Neuronal stem cell (in vitro differentiated cells): ENCODE data around the gene RXRB.

ENCODE experiments used
- DNase-seq: peaks from one replicate; pipeline ENCODE4 v3.0.0-alpha.2; 2013; ENCODE audit warnings: low spot score
- H2AFZ ChIP-seq: one replicate; pipeline ENCODE4 v1.6.1; 2013; ENCODE audit warnings: mild to moderate bottlenecking, low read length, inconsistent platforms
- H2AK5ac ChIP-seq: 2 replicates; pipeline ENCODE4 v1.6.1; 2013; ENCODE audit warnings: low read depth, mild to moderate bottlenecking, inconsistent platforms, low read length, moderate library complexity, mixed read lengths
- H2BK120ac ChIP-seq: 2 replicates; pipeline ENCODE4 v1.6.1; 2013; ENCODE audit warnings: low read depth, mild to moderate bottlenecking, inconsistent platforms, low read length, moderate library complexity, mixed read lengths
- H2BK12ac ChIP-seq: one replicate; pipeline ENCODE4 v1.6.1; 2013; ENCODE audit warnings: low read length, inconsistent platforms
- H2BK15ac ChIP-seq: 2 replicates; pipeline ENCODE4 v1.6.1; 2013; ENCODE audit warnings: mild to moderate bottlenecking, low read length, inconsistent platforms, mixed read lengths
- H2BK5ac ChIP-seq: one replicate; pipeline ENCODE4 v1.6.1; 2013; ENCODE audit warnings: inconsistent platforms, mild to moderate bottlenecking, low read length, moderate library complexity
- H3K14ac ChIP-seq: one replicate; pipeline ENCODE4 v1.6.1; 2013; ENCODE audit warnings: low read length, inconsistent platforms
- H3K18ac ChIP-seq: 2 replicates; pipeline ENCODE4 v1.6.1; 2013; ENCODE audit warnings: low read length, inconsistent platforms
- H3K23ac ChIP-seq: 2 replicates; pipeline ENCODE4 v1.6.1; 2013; ENCODE audit warnings: low read depth, mild to moderate bottlenecking, mixed read lengths, low read length, inconsistent platforms; ENCODE audit not compliant: poor library complexity
- H3K27ac ChIP-seq: replicated peaks from 3 replicates; pipeline ENCODE4 v1.5.1; 2013; ENCODE audit warnings: low read length, inconsistent platforms
- H3K27me3 ChIP-seq, 3 experiments: 2 replicates each; pipeline ENCODE4 v1.6.1; 2013; ENCODE audit warnings: low read length in 3 of 3, mild to moderate bottlenecking in 2 of 3, inconsistent platforms in 1 of 3, low read depth in 1 of 3, mixed read lengths in 1 of 3, moderate library complexity in 1 of 3; ENCODE audit not compliant: control insufficient read depth in 3 of 3, insufficient read depth in 3 of 3
- H3K36me3 ChIP-seq, 2 donors: replicated peaks in 1 of 2; 2 replicates each; pipeline ENCODE4 v1.6.1; 2013; ENCODE audit warnings: low read length in 2 of 2; ENCODE audit not compliant: control insufficient read depth in 2 of 2, insufficient read depth in 2 of 2
- H3K4ac ChIP-seq: 2 replicates; pipeline ENCODE4 v1.6.1; 2013; ENCODE audit warnings: inconsistent platforms, mild to moderate bottlenecking, low read length, moderate library complexity
- H3K4me1 ChIP-seq, 2 donors: 1 replicate in 1 of 2; 2 replicates in 1 of 2; pipeline ENCODE4 v1.6.1; 2013; ENCODE audit warnings: low read length in 2 of 2, low read depth in 1 of 2; ENCODE audit not compliant: control insufficient read depth in 2 of 2, insufficient read depth in 1 of 2
- H3K4me2 ChIP-seq: one replicate; pipeline ENCODE4 v1.6.1; 2013; ENCODE audit warnings: mild to moderate bottlenecking, low read length, inconsistent platforms; ENCODE audit not compliant: insufficient read depth, poor library complexity, severe bottlenecking
- H3K4me3 ChIP-seq, 2 donors: 2 replicates each; pipeline ENCODE4 v1.5.1; 2013; ENCODE audit warnings: low read length in 2 of 2, mild to moderate bottlenecking in 2 of 2, inconsistent platforms in 1 of 2, moderate library complexity in 1 of 2
- H3K79me1 ChIP-seq: one replicate; pipeline ENCODE4 v1.6.1; 2013; ENCODE audit warnings: low read depth, mild to moderate bottlenecking, inconsistent platforms, low read length, moderate library complexity
- H3K9ac ChIP-seq: one replicate; pipeline ENCODE4 v1.6.1; 2013; ENCODE audit warnings: mild to moderate bottlenecking, low read depth, low read length, inconsistent platforms; ENCODE audit not compliant: poor library complexity
- H3K9me3 ChIP-seq, 2 donors: replicated peaks in 1 of 2; 2 replicates each; pipeline versions ENCODE3 to v1.6.1; 2013; ENCODE audit warnings: low read length in 2 of 2, mild to moderate bottlenecking in 2 of 2, inconsistent platforms in 1 of 2, low read depth in 1 of 2, mixed read lengths in 1 of 2, moderate library complexity in 1 of 2; ENCODE audit not compliant: control insufficient read depth in 2 of 2, insufficient read depth in 1 of 2
- H4K8ac ChIP-seq: one replicate; pipeline ENCODE4 v1.6.1; 2013; ENCODE audit warnings: low read depth, mild to moderate bottlenecking, inconsistent platforms, low read length, moderate library complexity
- H4K91ac ChIP-seq: one replicate; pipeline ENCODE4 v1.6.1; 2013; ENCODE audit warnings: low read length, low read depth, mild to moderate bottlenecking, inconsistent platforms; ENCODE audit not compliant: poor library complexity
- WGBS, 2 donors: extraction: QIAGEN DNeasy Blood & Tissue Kit; methylation state at CpG; one replicate each; pipeline ENCODE4 v1.1.7; 2013; ENCODE audit warnings: missing lambda C conversion rate in 2 of 2, mixed read lengths in 1 of 2; ENCODE audit not compliant: insufficient read length in 2 of 2, insufficient replicate concordance in 1 of 2; ENCODE audit errors: extremely low coverage in 2 of 2; 5-methylcytosine and 5-hydroxymethylcytosine counted together

RXRB gene

DNA sequence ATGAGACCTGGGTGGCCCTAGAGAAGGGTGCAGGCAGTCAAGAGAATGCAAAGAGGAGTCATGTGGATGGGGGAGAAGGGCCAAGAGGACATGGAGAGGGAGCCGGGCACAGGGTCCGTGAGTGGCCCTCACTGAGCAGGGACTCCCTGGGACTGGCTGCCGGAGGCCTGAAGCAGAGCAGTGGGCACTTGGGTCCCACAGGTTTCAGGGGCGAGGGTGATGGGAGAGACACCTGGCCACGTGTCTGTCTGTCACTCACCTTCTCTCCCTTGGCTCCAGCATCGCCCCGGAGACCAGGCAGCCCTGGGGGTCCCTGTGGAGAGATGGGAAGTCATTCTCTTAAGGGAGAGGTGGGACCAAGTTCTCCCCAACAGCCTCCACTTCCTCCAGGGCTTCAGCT, 33.7 kb downstream of the RXRB start:
- Histone ChIP-seq H3K4me3 (no peak overlapping the region), H2AFZ (no peak overlapping the region), H3K23ac (no peak overlapping the region), H2BK5ac (no peak overlapping the region), H2BK120ac (no peak overlapping the region), H3K18ac (peak overlapping the region; percentile 13), H3K4me1 (peaks cover 0 to 4% of the 10 kb centered on the region in 2 donors), H3K36me3 (no peaks in the 10 kb centered on the region), H3K9me3 (no peaks in the 10 kb centered on the region), H2AK5ac (peak overlapping the region; percentile 98), H3K9ac (no peak overlapping the region), H3K27ac (no peak overlapping the region), H3K79me1 (no peaks in the 10 kb centered on the region), H4K8ac (no peak overlapping the region), H4K91ac (no peak overlapping the region), H2BK12ac (no peak overlapping the region), H2BK15ac (peak overlapping the region; percentile 37), H3K4ac (no peak overlapping the region), H3K27me3 (peaks cover 0 to 7% (median 4%) of the 10 kb centered on the region in 3 experiments), H3K14ac (no peak overlapping the region), H3K4me2 (no peak overlapping the region)
- WGBS, 2 donors = no CpG with 5 or more reads among the region's 7 CpGs
- no peak for DNase-seq

GRCh38 chr6:33166363-33166762, 34.1 kb downstream of the RXRB start:
- Histone ChIP-seq H3K9ac (no peak overlapping the region), H4K91ac (no peak overlapping the region), H3K4me1 (peaks cover 0 to 5% of the 10 kb centered on the region in 2 donors), H3K27ac (no peak overlapping the region), H3K4me3 (no peak overlapping the region), H3K4me2 (no peak overlapping the region), H3K9me3 (no peaks in the 10 kb centered on the region), H2BK15ac (no peak overlapping the region), H2BK5ac (no peak overlapping the region), H3K27me3 (peaks cover 0 to 10% (median 4%) of the 10 kb centered on the region in 3 experiments), H3K23ac (no peak overlapping the region), H3K79me1 (no peaks in the 10 kb centered on the region), H3K4ac (no peak overlapping the region), H3K14ac (no peak overlapping the region), H2AFZ (no peak overlapping the region), H2BK12ac (no peak overlapping the region), H2BK120ac (no peak overlapping the region), H3K18ac (no peak overlapping the region), H2AK5ac (no peak overlapping the region), H3K36me3 (no peaks in the 10 kb centered on the region), H4K8ac (no peak overlapping the region)
- WGBS, 2 donors = no CpG with 5 or more reads among the region's 6 CpGs
- no peak for DNase-seq

- Histone ChIP-seq H4K91ac (no peak overlapping the region), H3K4me2 (no peak overlapping the region), H3K36me3 (no peaks in the 10 kb centered on the region), H2AK5ac (peak overlapping the region; percentile 74), H2BK120ac (no peak overlapping the region), H2AFZ (no peak overlapping the region), H3K9ac (no peak overlapping the region), H3K79me1 (no peaks in the 10 kb centered on the region), H3K4ac (no peak overlapping the region), H3K27me3 (peaks cover 0 to 10% (median 10%) of the 10 kb centered on the region in 3 experiments), H3K9me3 (no peaks in the 10 kb centered on the region), H3K18ac (no peak overlapping the region), H3K27ac (no peak overlapping the region), H4K8ac (no peak overlapping the region), H3K23ac (peak overlapping the region; percentile 55), H2BK12ac (no peak overlapping the region), H3K14ac (no peak overlapping the region), H2BK15ac (no peak overlapping the region), H2BK5ac (no peak overlapping the region), H3K4me1 (peaks cover 0 to 7% of the 10 kb centered on the region in 2 donors), H3K4me3 (no peak overlapping the region)
- WGBS, 2 donors = no CpG with 5 or more reads among the region's 17 CpGs
- no peak for DNase-seq
Observed at GRCh38 chr6:33165581-33166258, 34.7 kb downstream of the RXRB start.

- no peak overlapping the region for H2BK120ac ChIP-seq
- no peak overlapping the region for H3K14ac ChIP-seq
- H3K23ac ChIP-seq = no peak overlapping the region
- peak overlapping the region; percentile 24 for H2AK5ac ChIP-seq
- H2BK15ac ChIP-seq = no peak overlapping the region
- H3K4me3 ChIP-seq = no peak overlapping the region
- no peak overlapping the region for H4K91ac ChIP-seq
- no peak overlapping the region for H3K4ac ChIP-seq
- no peak overlapping the region for H2BK5ac ChIP-seq
- DNase-seq = no peak
- H3K27ac ChIP-seq = no peak overlapping the region
- H3K4me2 ChIP-seq = no peak overlapping the region
- H4K8ac ChIP-seq = no peak overlapping the region
- no CpG with 5 or more reads among the region's 14 CpGs for WGBS, 2 donors
- no peak overlapping the region for H3K18ac ChIP-seq
- H3K36me3 ChIP-seq = no peaks in the 10 kb centered on the region
- H3K27me3 ChIP-seq = peaks cover 0 to 14% (median 10%) of the 10 kb centered on the region in 3 experiments
- H2BK12ac ChIP-seq = no peak overlapping the region
- H3K4me1 ChIP-seq = peaks cover 0 to 7% of the 10 kb centered on the region in 2 donors
- H3K9me3 ChIP-seq = no peaks in the 10 kb centered on the region
- no peak overlapping the region for H2AFZ ChIP-seq
- no peaks in the 10 kb centered on the region for H3K79me1 ChIP-seq
- no peak overlapping the region for H3K9ac ChIP-seq
Observed at GRCh38 chr6:33164665-33165373, 35.6 kb downstream of the RXRB start.
